ENCODE data around the gene PHB1.

GRCh38 chr17:49422714-49423113, 8.0 kb upstream of the PHB1 start:
- TF ChIP-seq, protein P1, sequence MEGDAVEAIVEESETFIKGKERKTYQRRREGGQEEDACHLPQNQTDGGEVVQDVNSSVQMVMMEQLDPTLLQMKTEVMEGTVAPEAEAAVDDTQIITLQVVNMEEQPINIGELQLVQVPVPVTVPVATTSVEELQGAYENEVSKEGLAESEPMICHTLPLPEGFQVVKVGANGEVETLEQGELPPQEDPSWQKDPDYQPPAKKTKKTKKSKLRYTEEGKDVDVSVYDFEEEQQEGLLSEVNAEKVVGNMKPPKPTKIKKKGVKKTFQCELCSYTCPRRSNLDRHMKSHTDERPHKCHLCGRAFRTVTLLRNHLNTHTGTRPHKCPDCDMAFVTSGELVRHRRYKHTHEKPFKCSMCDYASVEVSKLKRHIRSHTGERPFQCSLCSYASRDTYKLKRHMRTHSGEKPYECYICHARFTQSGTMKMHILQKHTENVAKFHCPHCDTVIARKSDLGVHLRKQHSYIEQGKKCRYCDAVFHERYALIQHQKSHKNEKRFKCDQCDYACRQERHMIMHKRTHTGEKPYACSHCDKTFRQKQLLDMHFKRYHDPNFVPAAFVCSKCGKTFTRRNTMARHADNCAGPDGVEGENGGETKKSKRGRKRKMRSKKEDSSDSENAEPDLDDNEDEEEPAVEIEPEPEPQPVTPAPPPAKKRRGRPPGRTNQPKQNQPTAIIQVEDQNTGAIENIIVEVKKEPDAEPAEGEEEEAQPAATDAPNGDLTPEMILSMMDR (IDR thresholded peaks at IDR 0.05) = no peak
- TF ChIP-seq POLR2A (IDR thresholded peaks at IDR 0.05) (no peak), POLR2AphosphoS5 (IDR thresholded peaks at IDR 0.05) (no peak), EP300 (IDR thresholded peaks at IDR 0.05) (no peak)
